CD14-positive monocyte (primary cell): ENCODE data around the gene UVRAG. TPM values are rescaled to one million over a fixed set of nuclear protein-coding genes. Genes with fewer than 3 reads are reported as not detected.
"Not testable (repeated sequence)": the region's sequence is repeated elsewhere in the genome, so short reads cannot be mapped to it uniquely, and the experiment has no call there.

Experiments used
- DNase-seq, 3 donors: peaks; one replicate each; pipeline ENCODE4 v3.0.0-alpha.2; 2011 to 2022
- H2AFZ ChIP-seq: 2 replicates; pipeline ENCODE4 v1.6.0; 2012; ENCODE audit warnings: mild to moderate bottlenecking, low read depth, low read length, inconsistent platforms; ENCODE audit not compliant: insufficient read depth, poor library complexity, severe bottlenecking
- H3K27ac ChIP-seq, 2 donors: 1 replicate in 1 of 2; 2 replicates in 1 of 2; pipeline ENCODE4 v1.5.1; 2012 to 2013; ENCODE audit warnings: low read length in 2 of 2, control low read depth in 1 of 2, inconsistent platforms in 1 of 2, low read depth in 1 of 2, mild to moderate bottlenecking in 1 of 2
- H3K27me3 ChIP-seq, 2 donors: one replicate each; pipeline versions ENCODE4 v1.6.0 to v1.6.1; 2011 to 2013; ENCODE audit warnings: low read length in 2 of 2; ENCODE audit not compliant: control insufficient read depth in 2 of 2, insufficient read depth in 2 of 2
- H3K36me3 ChIP-seq, 2 donors: replicated peaks in 1 of 2; 1 replicate in 1 of 2; 2 replicates in 1 of 2; pipeline versions ENCODE4 v1.5.1 to v1.6.1; 2012 to 2013; ENCODE audit warnings: low read length in 2 of 2, control low read depth in 1 of 2, inconsistent platforms in 1 of 2, mild to moderate bottlenecking in 1 of 2; ENCODE audit not compliant: insufficient read depth in 2 of 2, control insufficient read depth in 1 of 2
- H3K4me1 ChIP-seq, 2 donors: 1 replicate in 1 of 2; 2 replicates in 1 of 2; pipeline versions ENCODE4 v1.5.1 to v1.6.1; 2012 to 2013; ENCODE audit warnings: low read length in 2 of 2, control low read depth in 1 of 2, inconsistent platforms in 1 of 2, mild to moderate bottlenecking in 1 of 2, moderate library complexity in 1 of 2; ENCODE audit not compliant: insufficient read depth in 2 of 2, control insufficient read depth in 1 of 2
- H3K4me2 ChIP-seq: replicated peaks from 2 replicates; pipeline ENCODE3; 2012; ENCODE audit warnings: low read length, moderate library complexity, mild to moderate bottlenecking; ENCODE audit not compliant: poor library complexity, severe bottlenecking; ENCODE audit errors: extremely low read depth
- H3K4me3 ChIP-seq, 3 experiments: fragments of 200-600 bp in 1 of 3; sonication (generic) in 1 of 3; replicated peaks in 1 of 3; 1 replicate in 2 of 3; 2 replicates in 1 of 3; pipeline ENCODE4 v1.5.1; 2011 to 2013; ENCODE audit warnings: low read length in 3 of 3, mild to moderate bottlenecking in 3 of 3, control low read depth in 2 of 3, low read depth in 2 of 3, inconsistent platforms in 1 of 3, moderate library complexity in 1 of 3
- H3K79me2 ChIP-seq: 2 replicates; pipeline ENCODE4 v1.6.0; 2012; ENCODE audit warnings: mild to moderate bottlenecking, control low read depth, inconsistent platforms, low read length, moderate library complexity; ENCODE audit not compliant: insufficient read depth
- H3K9ac ChIP-seq: 2 replicates; pipeline ENCODE4 v1.6.0; 2017; ENCODE audit warnings: low read length, mild to moderate bottlenecking; ENCODE audit not compliant: insufficient read depth, poor library complexity, severe bottlenecking
- H3K9me3 ChIP-seq, 2 donors: replicated peaks in 1 of 2; 1 replicate in 1 of 2; 2 replicates in 1 of 2; pipeline versions ENCODE4 v1.5.1 to v1.6.1; 2012 to 2013; ENCODE audit warnings: low read length in 2 of 2, control low read depth in 1 of 2; ENCODE audit not compliant: control insufficient read depth in 1 of 2, insufficient read depth in 1 of 2
- H4K20me1 ChIP-seq: 2 replicates; pipeline ENCODE4 v1.6.0; 2012; ENCODE audit warnings: mild to moderate bottlenecking, low read length, control low read depth, moderate library complexity; ENCODE audit not compliant: insufficient read depth
- H3K27ac Mint-ChIP-seq, 7 donors: one replicate each; pipeline ENCODE4 v1.8.0; 2020; ENCODE audit warnings: mild to moderate bottlenecking in 7 of 7, mixed read lengths in 7 of 7, moderate library complexity in 6 of 7, inconsistent platforms in 2 of 7
- H3K27me3 Mint-ChIP-seq, 3 donors: one replicate each; pipeline ENCODE4 v1.8.0; 2021 to 2022; ENCODE audit warnings: low read depth in 3 of 3, mild to moderate bottlenecking in 3 of 3, mixed read lengths in 3 of 3, moderate library complexity in 3 of 3, inconsistent platforms in 1 of 3
- H3K36me3 Mint-ChIP-seq, 2 donors: one replicate each; pipeline ENCODE4 v1.8.0; 2020; ENCODE audit warnings: mixed read lengths in 2 of 2, inconsistent platforms in 1 of 2, mild to moderate bottlenecking in 1 of 2
- H3K4me1 Mint-ChIP-seq: one replicate; pipeline ENCODE4 v1.8.0; 2020; ENCODE audit warnings: mild to moderate bottlenecking, mixed read lengths
- H3K4me3 Mint-ChIP-seq, 2 donors: one replicate each; pipeline ENCODE4 v1.8.0; 2020; ENCODE audit warnings: mild to moderate bottlenecking in 2 of 2, mixed read lengths in 2 of 2, moderate library complexity in 1 of 2
- H3K9me3 Mint-ChIP-seq, 7 donors: one replicate each; pipeline ENCODE4 v1.8.0; 2020 to 2022; ENCODE audit warnings: mixed read lengths in 7 of 7, mild to moderate bottlenecking in 6 of 7, moderate library complexity in 6 of 7, inconsistent platforms in 2 of 7
- WGBS: methylation state at CpG from one replicate; pipeline ENCODE4 v1.1.5; 2013; ENCODE audit warnings: missing lambda C conversion rate; ENCODE audit not compliant: insufficient coverage; 5-methylcytosine and 5-hydroxymethylcytosine counted together
- intact Hi-C, 2 donors: fragments of 100-400 bp; cut with micrococcal nuclease; formaldehyde crosslinking; loops; one replicate each; pipeline versions ENCODE4 v1.15.0 to v1.15.1; 2023
- polyA plus RNA-seq, 3 donors: library from polyadenylated mRNA; depleted of rRNA in 1 of 3; unstranded in 2 of 3; stranded (reverse) in 1 of 3; fragments of 300-500 nt in 2 of 3; fragments of >200 nt in 1 of 3; fragmentation: Illumina TruSeq in 2 of 3; gene quantifications; 1 replicate in 2 of 3; 2 replicates in 1 of 3; pipeline ENCODE4 v1.2.3, GENCODE V29; 2012 to 2021
- TF ChIP-seq, protein P1 (sequence below): fragments of 200-600 bp; IDR thresholded peaks from one replicate; pipeline ENCODE4 v1.8.0; 2022; ENCODE audit warnings: antibody characterized with exemption, mild to moderate bottlenecking

Gene UVRAG
- polyA plus RNA-seq, 3 donors, result 13.7 to 20.5 (median 20.0) TPM

DNA sequence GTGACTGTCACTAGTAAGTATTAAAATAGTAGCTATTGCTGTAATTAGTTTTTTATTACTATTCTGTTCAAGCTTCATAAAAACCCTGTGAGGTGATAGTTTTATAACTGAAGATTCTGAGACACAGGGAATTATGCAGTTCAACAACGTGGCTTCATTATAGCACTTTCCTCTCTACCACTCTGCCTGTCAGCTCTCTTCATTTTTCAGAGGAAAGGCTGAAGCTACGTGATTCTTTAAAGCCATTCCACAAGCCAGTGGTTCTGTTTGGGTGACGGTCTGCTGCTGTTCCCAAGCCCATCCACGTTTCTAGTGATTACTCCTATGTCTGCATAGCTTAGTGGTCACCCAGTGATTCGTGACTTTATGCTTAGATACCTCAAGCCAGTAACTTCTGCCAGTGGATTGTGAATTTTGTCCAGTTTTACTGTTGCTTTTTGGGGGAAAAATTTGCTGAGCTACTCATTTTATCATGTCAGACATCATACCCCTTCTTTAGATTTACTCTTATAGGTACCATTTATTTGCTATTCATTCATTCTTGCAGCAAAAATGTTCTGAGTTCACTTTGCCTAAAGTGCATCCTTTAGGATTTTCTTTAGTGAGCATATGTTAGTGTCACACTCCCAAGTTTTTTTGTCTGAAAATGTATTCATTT, 59.8 kb downstream of the UVRAG start:
- no peaks in the 10 kb centered on the region for H3K36me3 ChIP-seq
- Mint-ChIP-seq H3K36me3 (peaks cover 3 to 6% of the 10 kb centered on the region in 2 donors), H3K4me3 (no peak overlapping the region), H3K4me1 (peaks cover 58% of the 10 kb centered on the region), H3K27me3 (no peaks in the 10 kb centered on the region), H3K27ac (peak overlapping the region in 3 of 7 donors; percentile 46 to 78 (median 58)), H3K9me3 (no peaks in the 10 kb centered on the region)
- H3K4me1 ChIP-seq, result peaks cover 23 to 33% of the 10 kb centered on the region in 2 donors
- H4K20me1 ChIP-seq, result peaks cover 39% of the 10 kb centered on the region
- H3K27me3 ChIP-seq, result no peaks in the 10 kb centered on the region
- DNase-seq, result no peak
- TF ChIP-seq, protein P1, sequence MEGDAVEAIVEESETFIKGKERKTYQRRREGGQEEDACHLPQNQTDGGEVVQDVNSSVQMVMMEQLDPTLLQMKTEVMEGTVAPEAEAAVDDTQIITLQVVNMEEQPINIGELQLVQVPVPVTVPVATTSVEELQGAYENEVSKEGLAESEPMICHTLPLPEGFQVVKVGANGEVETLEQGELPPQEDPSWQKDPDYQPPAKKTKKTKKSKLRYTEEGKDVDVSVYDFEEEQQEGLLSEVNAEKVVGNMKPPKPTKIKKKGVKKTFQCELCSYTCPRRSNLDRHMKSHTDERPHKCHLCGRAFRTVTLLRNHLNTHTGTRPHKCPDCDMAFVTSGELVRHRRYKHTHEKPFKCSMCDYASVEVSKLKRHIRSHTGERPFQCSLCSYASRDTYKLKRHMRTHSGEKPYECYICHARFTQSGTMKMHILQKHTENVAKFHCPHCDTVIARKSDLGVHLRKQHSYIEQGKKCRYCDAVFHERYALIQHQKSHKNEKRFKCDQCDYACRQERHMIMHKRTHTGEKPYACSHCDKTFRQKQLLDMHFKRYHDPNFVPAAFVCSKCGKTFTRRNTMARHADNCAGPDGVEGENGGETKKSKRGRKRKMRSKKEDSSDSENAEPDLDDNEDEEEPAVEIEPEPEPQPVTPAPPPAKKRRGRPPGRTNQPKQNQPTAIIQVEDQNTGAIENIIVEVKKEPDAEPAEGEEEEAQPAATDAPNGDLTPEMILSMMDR, result no peak
- H3K9me3 ChIP-seq, result no peaks in the 10 kb centered on the region
- intact Hi-C loops, result no loop called here
- H3K4me3 ChIP-seq, result no peak overlapping the region
- no peak overlapping the region for H2AFZ ChIP-seq
- peaks cover 64% of the 10 kb centered on the region for H3K79me2 ChIP-seq
- 7% methylated on average over 3 of the region's 5 CpGs for WGBS
- peak overlapping the region; percentile 16 for H3K9ac ChIP-seq
- H3K4me2 ChIP-seq, result no peak overlapping the region
- peak overlapping the region in 1 of 2 donors; percentile 15 for H3K27ac ChIP-seq

DNA sequence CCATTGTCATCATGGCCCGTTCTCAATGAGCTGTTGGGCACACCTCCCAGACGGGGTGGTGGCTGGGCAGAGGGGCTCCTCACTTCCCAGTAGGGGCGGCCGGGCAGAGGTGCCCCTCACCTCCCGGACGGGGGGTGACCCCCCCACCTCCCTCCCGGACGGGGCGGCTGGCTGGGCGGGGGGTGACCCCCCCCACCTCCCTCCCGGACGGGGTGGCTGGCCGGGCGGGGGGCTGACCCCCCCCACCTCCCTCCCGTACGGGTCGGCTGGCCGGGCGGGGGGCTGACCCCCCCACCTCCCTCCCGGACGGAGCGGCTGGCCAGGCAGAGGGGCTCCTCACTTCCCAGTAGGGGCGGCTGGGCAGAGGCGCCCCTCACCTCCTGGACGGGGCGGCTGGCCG, 62.3 kb downstream of the UVRAG start:
- H3K4me3 Mint-ChIP-seq, intact Hi-C loops, DNase-seq, H3K9me3 ChIP-seq, H3K9me3 Mint-ChIP-seq, H3K4me2 ChIP-seq, H3K27ac Mint-ChIP-seq, H3K27me3 ChIP-seq, H3K4me3 ChIP-seq, H3K9ac ChIP-seq, H3K27ac ChIP-seq, H3K27me3 Mint-ChIP-seq, H2AFZ ChIP-seq: not testable (repeated sequence)
- Histone ChIP-seq H3K36me3 (peaks cover 0 to 14% of the 10 kb centered on the region in 2 donors), H4K20me1 (peaks cover 33% of the 10 kb centered on the region), H3K4me1 (peaks cover 20 to 29% of the 10 kb centered on the region in 2 donors), H3K79me2 (peaks cover 45% of the 10 kb centered on the region)
- WGBS, result no CpG with 5 or more reads among the region's 27 CpGs
- H3K4me1 Mint-ChIP-seq, result peaks cover 45% of the 10 kb centered on the region
- peaks cover 12 to 21% of the 10 kb centered on the region in 2 donors for H3K36me3 Mint-ChIP-seq

DNA sequence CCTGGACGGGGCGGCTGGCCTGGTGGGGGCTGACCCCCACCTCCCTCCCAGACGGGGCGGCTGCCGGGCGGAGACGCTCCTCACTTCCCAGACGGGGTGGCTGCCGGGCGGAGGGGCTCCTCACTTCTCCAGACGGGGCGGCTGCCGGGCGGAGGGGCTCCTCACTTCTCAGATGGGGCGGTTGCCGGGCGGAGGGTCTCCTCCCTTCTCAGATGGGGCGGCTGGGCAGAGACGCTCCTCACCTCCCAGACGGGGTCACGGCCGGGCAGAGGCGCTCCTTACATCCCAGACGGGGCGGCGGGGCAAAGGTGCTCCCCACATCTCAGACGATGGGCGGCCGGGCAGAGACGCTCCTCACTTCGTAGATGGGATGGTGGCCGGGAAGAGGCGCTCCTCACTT, 62.9 kb downstream of the UVRAG start:
- H3K36me3 Mint-ChIP-seq, result peaks cover 16 to 22% of the 10 kb centered on the region in 2 donors
- H3K9me3 Mint-ChIP-seq, H3K27ac Mint-ChIP-seq, DNase-seq, H3K9me3 ChIP-seq, H3K4me3 Mint-ChIP-seq, H3K4me3 ChIP-seq, H3K27ac ChIP-seq, H3K4me2 ChIP-seq, H3K9ac ChIP-seq, H2AFZ ChIP-seq, intact Hi-C loops, H3K27me3 ChIP-seq, H3K27me3 Mint-ChIP-seq: not testable (repeated sequence)
- H3K4me1 Mint-ChIP-seq, result peaks cover 39% of the 10 kb centered on the region
- peaks cover 14 to 23% of the 10 kb centered on the region in 2 donors for H3K4me1 ChIP-seq
- H3K36me3 ChIP-seq, result peaks cover 0 to 18% of the 10 kb centered on the region in 2 donors
- peaks cover 44% of the 10 kb centered on the region for H3K79me2 ChIP-seq
- 100% methylated on average over 1 of the region's 33 CpGs for WGBS
- H4K20me1 ChIP-seq, result peaks cover 29% of the 10 kb centered on the region
